KG1 (cell line): Measurements from ENCODE around the gene CER1.
"Not testable (repeated sequence)": the region's sequence is repeated elsewhere in the genome, so short reads cannot be mapped to it uniquely, and the experiment has no call there.

Experiments used
- DNase-seq: peaks from one replicate; lab custom pipeline; 2025; lab: John Stamatoyannopoulos, UW

The CER1 gene

GRCh38 chr9:14715102-14715501 is 7.4 kb downstream of the CER1 start:
- no peak for DNase-seq

GRCh38 chr9:14713187-14713767 is 9.3 kb downstream of the CER1 start:
- no peak for DNase-seq

GRCh38 chr9:14710804-14711203 is 11.7 kb downstream of the CER1 start:
- DNase-seq = no peak

GRCh38 chr9:14706530-14707140 is 15.9 kb downstream of the CER1 start:
- no peak for DNase-seq

- DNase-seq = no peak
Measured at GRCh38 chr9:14705079-14705478, 17.5 kb downstream of the CER1 start.

GRCh38 chr9:14704281-14704680 is 18.3 kb downstream of the CER1 start:
- no peak for DNase-seq

GRCh38 chr9:14702200-14702720 is 20.3 kb downstream of the CER1 start:
- DNase-seq = no peak

- peak; percentile 18 for DNase-seq
Measured at GRCh38 chr9:14693251-14693861, 29.2 kb downstream of the CER1 start, which contains the start of gene ZDHHC21. TSS of gene ZDHHC21 (minus strand) at chr9:14693432. CDS start at chr9:14674340, 19,092 bp downstream.

GRCh38 chr9:14692470-14693250 is 29.9 kb downstream of the CER1 start:
- no peak for DNase-seq

- no peak for DNase-seq
Measured at GRCh38 chr9:14690948-14691730, 31.4 kb downstream of the CER1 start.

GRCh38 chr9:14687042-14687719 is 35.4 kb downstream of the CER1 start:
- no peak for DNase-seq

GRCh38 chr9:14686168-14686567 is 36.4 kb downstream of the CER1 start:
- DNase-seq = no peak

- DNase-seq = not testable (repeated sequence)
Measured at GRCh38 chr9:14682616-14683015, 39.9 kb downstream of the CER1 start.

- no peak for DNase-seq
Measured at GRCh38 chr9:14678776-14679175, 43.8 kb downstream of the CER1 start.

- no peak for DNase-seq
Measured at GRCh38 chr9:14677872-14678271, 44.7 kb downstream of the CER1 start.

GRCh38 chr9:14677396-14677795 is 45.1 kb downstream of the CER1 start:
- no peak for DNase-seq

- DNase-seq = no peak
Measured at GRCh38 chr9:14674630-14675029, 47.9 kb downstream of the CER1 start.

- no peak for DNase-seq
Measured at GRCh38 chr9:14671377-14671776, 51.2 kb downstream of the CER1 start.

GRCh38 chr9:14670718-14671117 is 51.8 kb downstream of the CER1 start:
- DNase-seq = no peak
